CD4-positive, CD25-positive, alpha-beta regulatory T cell (primary cell): ENCODE measurements around the gene TMEM52. TPM values are rescaled to one million over a fixed set of nuclear protein-coding genes. Genes with fewer than 3 reads are reported as not detected.
A peak's percentile ranks its signal among the peaks of the same experiment; 100 is the strongest.

Experiments
- ATAC-seq, 2 donors: fragments of 150-1000 bp; cut with Tn5 transposase; one replicate each; pipeline ENCODE4 v1.10.0; 2021; ENCODE audit warnings: low read depth in 2 of 2, moderate number of reproducible peaks in 2 of 2, moderate library complexity in 1 of 2
- DNase-seq, 3 donors: peaks; one replicate each; pipeline versions ENCODE4 v3.0.0 to v3.0.0-alpha.2; 2012 to 2022; ENCODE audit warnings: mixed read lengths in 1 of 3
- H3K27ac ChIP-seq: one replicate; pipeline ENCODE4 v1.7.0; 2013; ENCODE audit warnings: mild to moderate bottlenecking, low read length; ENCODE audit not compliant: insufficient read depth, poor library complexity, severe bottlenecking
- H3K27me3 ChIP-seq: one replicate; pipeline ENCODE4 v1.7.0; 2013; ENCODE audit warnings: low read length; ENCODE audit not compliant: control insufficient read depth, insufficient read depth
- H3K36me3 ChIP-seq: one replicate; pipeline ENCODE4 v1.7.0; 2013; ENCODE audit warnings: mild to moderate bottlenecking, low read length, moderate library complexity; ENCODE audit not compliant: control insufficient read depth, insufficient read depth
- H3K4me1 ChIP-seq: 2 replicates; pipeline ENCODE4 v1.7.0; 2013; ENCODE audit warnings: mild to moderate bottlenecking, low read length; ENCODE audit not compliant: insufficient read depth, control insufficient read depth, poor library complexity, severe bottlenecking
- H3K4me3 ChIP-seq: one replicate; pipeline ENCODE4 v1.7.0; 2013; ENCODE audit warnings: low read depth, mild to moderate bottlenecking, low read length, moderate library complexity
- H3K9me3 ChIP-seq, 2 experiments: 1 replicate in 1 of 2; 2 replicates in 1 of 2; pipeline ENCODE4 v1.7.0; 2013; ENCODE audit warnings: low read length in 2 of 2, mild to moderate bottlenecking in 1 of 2, moderate library complexity in 1 of 2; ENCODE audit not compliant: control insufficient read depth in 2 of 2
- H3K27ac Mint-ChIP-seq, 3 donors: one replicate each; pipeline ENCODE4 v1.8.0; 2020 to 2022; ENCODE audit warnings: mild to moderate bottlenecking in 3 of 3, mixed read lengths in 3 of 3, moderate library complexity in 2 of 3
- H3K27me3 Mint-ChIP-seq: one replicate; pipeline ENCODE4 v1.8.0; 2022; ENCODE audit warnings: mild to moderate bottlenecking, mixed read lengths
- H3K36me3 Mint-ChIP-seq: one replicate; pipeline ENCODE4 v1.8.0; 2020; ENCODE audit warnings: mixed read lengths
- H3K4me1 Mint-ChIP-seq, 4 donors: one replicate each; pipeline ENCODE4 v1.8.0; 2020 to 2022; ENCODE audit warnings: mixed read lengths in 4 of 4, mild to moderate bottlenecking in 1 of 4
- H3K4me3 Mint-ChIP-seq, 4 donors: one replicate each; pipeline ENCODE4 v1.8.0; 2020 to 2022; ENCODE audit warnings: mild to moderate bottlenecking in 4 of 4, mixed read lengths in 4 of 4, moderate library complexity in 3 of 4
- H3K9me3 Mint-ChIP-seq, 7 donors: one replicate each; pipeline ENCODE4 v1.8.0; 2020 to 2022; ENCODE audit warnings: mixed read lengths in 7 of 7, mild to moderate bottlenecking in 3 of 7, moderate library complexity in 2 of 7
- polyA plus RNA-seq, 4 donors: library from polyadenylated mRNA; unstranded; fragments of 300-500 nt; fragmentation: Illumina TruSeq; gene quantifications; one replicate each; pipeline ENCODE4 v1.2.3, GENCODE V29; 2021
- total RNA-seq: library from RNA; stranded (reverse); gene quantifications from one replicate; pipeline ENCODE4 v1.2.3, GENCODE V29; 2022

Gene TMEM52
- total and polyA plus RNA-seq, 5 donors from 2014 or later: 0.50 to 0.62 TPM; not detected in 3

- Histone ChIP-seq H3K27ac (no peak overlapping the region), H3K9me3 (no peaks in the 10 kb centered on the region), H3K4me1 (peaks cover 18% of the 10 kb centered on the region), H3K4me3 (no peak overlapping the region), H3K27me3 (no peaks in the 10 kb centered on the region), H3K36me3 (no peaks in the 10 kb centered on the region)
- DNase-seq (no peak), ATAC-seq (no peak)
- Mint-ChIP-seq H3K9me3 (peaks cover 0 to 2% (median 0%) of the 10 kb centered on the region in 7 donors), H3K4me3 (peak overlapping the region in 1 of 4 donors; percentile 35), H3K36me3 (no peaks in the 10 kb centered on the region), H3K27ac (no peak overlapping the region), H3K4me1 (peaks cover 0 to 30% (median 13%) of the 10 kb centered on the region in 4 donors), H3K27me3 (no peaks in the 10 kb centered on the region)
Measured at GRCh38 chr1:1898246-1898933, 20.7 kb downstream of the TMEM52 start.

DNA sequence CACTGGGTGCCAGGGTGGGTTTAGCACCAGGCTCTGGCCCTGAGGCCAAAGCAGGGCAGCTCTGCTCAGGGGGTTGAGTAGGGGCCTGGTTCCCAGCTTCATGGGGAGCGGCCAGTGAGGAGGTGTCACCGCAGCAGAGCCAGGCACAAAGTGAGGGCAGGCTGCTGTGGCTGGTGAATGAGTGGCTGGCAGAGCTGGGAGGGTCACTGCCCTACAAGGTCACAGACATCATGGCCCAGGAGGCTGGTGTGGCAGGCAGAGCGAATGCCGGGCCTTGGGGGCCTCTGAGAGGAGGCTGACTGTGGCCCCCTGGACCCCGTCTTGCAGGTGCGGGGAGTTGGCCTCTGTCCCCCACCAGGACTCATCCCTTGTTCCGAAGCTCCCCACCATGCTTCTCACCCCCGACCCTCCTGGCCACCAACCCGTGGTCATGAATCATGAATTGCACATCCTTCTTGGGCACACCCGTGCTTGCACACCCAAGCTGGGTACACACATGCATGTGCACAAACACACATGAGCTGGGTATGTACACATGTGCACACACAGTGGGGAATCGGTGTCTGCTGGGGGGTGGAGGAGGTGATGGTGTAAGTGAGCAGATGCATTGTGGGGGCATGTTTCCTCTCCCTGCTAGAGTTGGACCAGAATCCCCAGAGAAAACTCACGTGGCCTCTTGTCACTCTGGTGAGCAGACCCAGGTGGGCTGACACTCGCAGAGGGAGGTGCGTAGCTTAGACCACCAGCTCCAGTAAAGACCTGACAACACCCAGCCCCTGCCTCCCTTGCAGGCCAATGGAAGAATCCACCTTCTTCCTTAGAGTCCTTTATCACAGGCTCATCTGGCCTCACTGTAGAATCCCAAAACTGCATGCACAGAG lies 23.4 kb downstream of the TMEM52 start:
- Mint-ChIP-seq H3K4me1 (peaks cover 0 to 46% (median 23%) of the 10 kb centered on the region in 4 donors), H3K36me3 (no peaks in the 10 kb centered on the region), H3K9me3 (peaks cover 0 to 2% (median 0%) of the 10 kb centered on the region in 7 donors), H3K27me3 (peaks cover 6% of the 10 kb centered on the region), H3K27ac (peak overlapping the region in 1 of 3 donors; percentile 42), H3K4me3 (peak overlapping the region in 1 of 4 donors; percentile 66)
- DNase-seq (no peak), ATAC-seq (no peak)
- no peak overlapping the region for H3K27ac ChIP-seq
- H3K27me3 ChIP-seq: no peaks in the 10 kb centered on the region
- peaks cover 34% of the 10 kb centered on the region for H3K4me1 ChIP-seq
- no peak overlapping the region for H3K4me3 ChIP-seq
- H3K36me3 ChIP-seq: no peaks in the 10 kb centered on the region
- no peaks in the 10 kb centered on the region for H3K9me3 ChIP-seq

GRCh38 chr1:1895060-1895418 lies 24.0 kb downstream of the TMEM52 start:
- no peaks in the 10 kb centered on the region for H3K36me3 Mint-ChIP-seq
- H3K4me1 Mint-ChIP-seq: peaks cover 0 to 46% (median 23%) of the 10 kb centered on the region in 4 donors
- peak overlapping the region; percentile 54 to 81 (median 68) for H3K4me3 Mint-ChIP-seq
- peak overlapping the region; percentile 38 to 91 (median 87) for H3K27ac Mint-ChIP-seq
- DNase-seq (no peak), ATAC-seq (no peak)
- peaks cover 6% of the 10 kb centered on the region for H3K27me3 Mint-ChIP-seq
- no peaks in the 10 kb centered on the region for H3K27me3 ChIP-seq
- no peak overlapping the region for H3K4me3 ChIP-seq
- H3K9me3 ChIP-seq: no peaks in the 10 kb centered on the region
- peaks cover 0 to 2% (median 0%) of the 10 kb centered on the region in 7 donors for H3K9me3 Mint-ChIP-seq
- H3K4me1 ChIP-seq: peaks cover 34% of the 10 kb centered on the region
- no peaks in the 10 kb centered on the region for H3K36me3 ChIP-seq
- H3K27ac ChIP-seq: no peak overlapping the region

GRCh38 chr1:1894354-1895059 lies 24.6 kb downstream of the TMEM52 start:
- H3K27ac Mint-ChIP-seq: peak overlapping the region; percentile 38 to 87 (median 48)
- Histone ChIP-seq H3K36me3 (no peaks in the 10 kb centered on the region), H3K27me3 (no peaks in the 10 kb centered on the region), H3K4me1 (peaks cover 34% of the 10 kb centered on the region), H3K27ac (no peak overlapping the region), H3K9me3 (no peaks in the 10 kb centered on the region), H3K4me3 (no peak overlapping the region)
- peaks cover under 1 to 46% (median 23%) of the 10 kb centered on the region in 4 donors for H3K4me1 Mint-ChIP-seq
- peak overlapping the region; percentile 54 to 81 (median 68) for H3K4me3 Mint-ChIP-seq
- peaks cover 6% of the 10 kb centered on the region for H3K27me3 Mint-ChIP-seq
- peak in 1 of 3 donors; percentile 44 for DNase-seq
- no peak for ATAC-seq
- H3K36me3 Mint-ChIP-seq: no peaks in the 10 kb centered on the region
- H3K9me3 Mint-ChIP-seq: peaks cover 0 to 2% (median 0%) of the 10 kb centered on the region in 7 donors

DNA sequence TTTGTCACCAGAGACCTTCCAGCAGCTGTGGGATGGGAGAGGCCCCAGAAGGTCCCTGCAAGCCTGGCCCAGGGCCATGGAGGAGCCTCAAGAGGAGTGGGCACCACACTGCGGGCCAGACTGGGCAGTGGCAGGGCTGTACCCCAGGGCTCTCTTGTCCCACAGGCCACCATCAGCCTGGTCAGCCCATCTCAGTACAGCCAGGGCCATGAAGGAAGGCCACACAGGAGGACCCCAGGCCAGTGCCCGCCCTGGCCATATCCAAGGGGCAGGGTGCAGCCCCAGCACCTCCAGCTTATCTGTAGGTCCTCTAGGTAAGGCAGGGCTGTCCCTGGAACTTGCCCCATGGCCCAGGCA lies 25.1 kb downstream of the TMEM52 start:
- H3K4me1 Mint-ChIP-seq: peaks cover 6 to 48% (median 28%) of the 10 kb centered on the region in 4 donors
- no peak overlapping the region for H3K27ac ChIP-seq
- H3K27me3 Mint-ChIP-seq: peaks cover 6% of the 10 kb centered on the region
- DNase-seq (no peak), ATAC-seq (no peak)
- peaks cover 36% of the 10 kb centered on the region for H3K4me1 ChIP-seq
- H3K4me3 Mint-ChIP-seq: peak overlapping the region in 1 of 4 donors; percentile 31
- H3K9me3 ChIP-seq: no peaks in the 10 kb centered on the region
- H3K4me3 ChIP-seq: no peak overlapping the region
- peaks cover 0 to 2% (median 0%) of the 10 kb centered on the region in 7 donors for H3K9me3 Mint-ChIP-seq
- no peaks in the 10 kb centered on the region for H3K36me3 ChIP-seq
- no peaks in the 10 kb centered on the region for H3K36me3 Mint-ChIP-seq
- H3K27me3 ChIP-seq: no peaks in the 10 kb centered on the region
- H3K27ac Mint-ChIP-seq: no peak overlapping the region

DNA sequence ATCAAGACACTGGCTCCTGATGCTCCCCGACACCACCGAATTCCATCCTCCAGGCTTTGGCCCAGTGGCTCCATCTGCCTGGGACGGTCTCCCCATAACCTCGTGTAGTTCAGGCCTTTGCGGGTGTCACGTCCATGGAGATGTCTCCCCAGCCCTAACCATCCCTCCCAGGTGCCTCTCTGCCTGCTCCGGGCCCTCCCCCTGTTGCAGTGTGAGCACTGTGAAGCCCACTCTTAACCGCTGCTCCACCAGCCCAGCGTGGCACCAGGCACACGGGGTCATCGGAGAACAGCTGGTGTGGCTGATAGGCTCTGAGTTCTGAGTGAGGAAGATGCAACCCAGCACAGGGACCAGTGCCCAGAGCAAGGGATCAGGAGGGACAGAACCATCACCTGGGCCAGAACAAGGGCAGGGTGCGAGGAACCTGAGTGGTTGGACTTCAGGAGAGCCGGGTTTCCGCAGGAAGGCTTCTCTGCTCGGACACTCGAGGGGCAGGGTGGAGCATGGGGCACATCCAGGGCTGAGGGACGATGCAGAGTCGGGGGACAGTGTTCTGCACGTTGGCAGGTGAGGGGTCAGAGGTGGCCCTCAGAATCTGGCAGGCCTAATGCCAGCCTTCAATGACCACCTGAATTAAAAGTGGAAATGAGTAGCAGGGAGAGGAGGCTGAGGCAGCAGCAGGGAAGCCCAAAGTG lies 25.6 kb downstream of the TMEM52 start:
- Histone ChIP-seq H3K27ac (no peak overlapping the region), H3K9me3 (no peaks in the 10 kb centered on the region), H3K4me1 (peaks cover 42% of the 10 kb centered on the region), H3K27me3 (no peaks in the 10 kb centered on the region), H3K4me3 (no peak overlapping the region), H3K36me3 (no peaks in the 10 kb centered on the region)
- Mint-ChIP-seq H3K4me3 (peak overlapping the region; percentile 77 to 100 (median 94)), H3K9me3 (peaks cover 0 to 2% (median 0%) of the 10 kb centered on the region in 7 donors), H3K27ac (peak overlapping the region in 1 of 3 donors; percentile 71), H3K4me1 (peaks cover 10 to 53% (median 32%) of the 10 kb centered on the region in 4 donors), H3K36me3 (no peaks in the 10 kb centered on the region), H3K27me3 (peaks cover 6% of the 10 kb centered on the region)
- DNase-seq: no peak
- no peak for ATAC-seq

GRCh38 chr1:1892763-1893120 lies 26.3 kb downstream of the TMEM52 start:
- peak overlapping the region; percentile 90 to 100 (median 96) for H3K4me3 Mint-ChIP-seq
- Histone ChIP-seq H3K36me3 (no peaks in the 10 kb centered on the region), H3K4me3 (peak overlapping the region; percentile 41), H3K27ac (peak overlapping the region; percentile 93), H3K4me1 (peaks cover 49% of the 10 kb centered on the region), H3K27me3 (no peaks in the 10 kb centered on the region), H3K9me3 (no peaks in the 10 kb centered on the region)
- peaks cover 0 to 2% (median 0%) of the 10 kb centered on the region in 7 donors for H3K9me3 Mint-ChIP-seq
- H3K4me1 Mint-ChIP-seq: peaks cover 10 to 59% (median 38%) of the 10 kb centered on the region in 4 donors
- H3K27me3 Mint-ChIP-seq: peaks cover 6% of the 10 kb centered on the region
- DNase-seq (no peak), ATAC-seq (no peak)
- H3K36me3 Mint-ChIP-seq: no peaks in the 10 kb centered on the region
- H3K27ac Mint-ChIP-seq: peak overlapping the region; percentile 95 to 96 (median 96)
